ENCODE results near the gene FAM124B. TPM values are rescaled to one million over a fixed set of nuclear protein-coding genes. Genes with fewer than 3 reads are reported as not detected.

The FAM124B gene
- total RNA-seq, 4 donors from 2014 or later, result 0.94 to 5.8 (median 1.0) TPM; not detected in 1

DNA sequence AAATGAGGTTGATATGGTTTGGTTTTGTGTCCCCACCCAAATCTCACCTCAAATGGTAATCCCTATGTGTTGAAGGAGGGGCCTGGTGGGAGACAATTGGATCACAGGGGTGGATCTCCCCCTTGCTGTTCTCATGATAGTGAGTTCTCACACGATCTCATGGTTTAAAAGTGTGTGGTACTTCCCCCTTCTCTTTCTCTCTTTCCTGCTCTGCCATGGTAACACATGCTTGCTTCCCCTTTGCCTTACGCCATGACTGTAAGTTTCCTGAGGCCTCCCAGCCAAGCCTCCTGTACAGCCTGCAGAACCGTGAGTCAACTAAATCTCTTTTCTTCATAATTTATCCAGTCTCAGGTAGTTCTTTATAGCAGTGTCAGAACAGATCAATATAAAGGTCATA, 24.7 kb upstream of the FAM124B start:
- no peaks in the 10 kb centered on the region for H3K27me3 ChIP-seq
- no peaks in the 10 kb centered on the region for H3K9me3 ChIP-seq

GRCh38 chr2:224421065-224421464, 19.2 kb upstream of the FAM124B start:
- DNase-seq, result no peak
- H3K9me3 ChIP-seq, result no peaks in the 10 kb centered on the region
- TF ChIP-seq POLR2A (IDR thresholded peaks at IDR 0.05), result no peak
- no peak overlapping the region for H3K27ac ChIP-seq
- no peaks in the 10 kb centered on the region for H3K27me3 ChIP-seq
- H3K4me3 ChIP-seq, result no peak overlapping the region
- no peaks in the 10 kb centered on the region for H3K36me3 ChIP-seq
- no peaks in the 10 kb centered on the region for H3K4me1 ChIP-seq

More for the DNA sequence above, 24.7 kb upstream of the FAM124B start:
- TF ChIP-seq, protein P1, sequence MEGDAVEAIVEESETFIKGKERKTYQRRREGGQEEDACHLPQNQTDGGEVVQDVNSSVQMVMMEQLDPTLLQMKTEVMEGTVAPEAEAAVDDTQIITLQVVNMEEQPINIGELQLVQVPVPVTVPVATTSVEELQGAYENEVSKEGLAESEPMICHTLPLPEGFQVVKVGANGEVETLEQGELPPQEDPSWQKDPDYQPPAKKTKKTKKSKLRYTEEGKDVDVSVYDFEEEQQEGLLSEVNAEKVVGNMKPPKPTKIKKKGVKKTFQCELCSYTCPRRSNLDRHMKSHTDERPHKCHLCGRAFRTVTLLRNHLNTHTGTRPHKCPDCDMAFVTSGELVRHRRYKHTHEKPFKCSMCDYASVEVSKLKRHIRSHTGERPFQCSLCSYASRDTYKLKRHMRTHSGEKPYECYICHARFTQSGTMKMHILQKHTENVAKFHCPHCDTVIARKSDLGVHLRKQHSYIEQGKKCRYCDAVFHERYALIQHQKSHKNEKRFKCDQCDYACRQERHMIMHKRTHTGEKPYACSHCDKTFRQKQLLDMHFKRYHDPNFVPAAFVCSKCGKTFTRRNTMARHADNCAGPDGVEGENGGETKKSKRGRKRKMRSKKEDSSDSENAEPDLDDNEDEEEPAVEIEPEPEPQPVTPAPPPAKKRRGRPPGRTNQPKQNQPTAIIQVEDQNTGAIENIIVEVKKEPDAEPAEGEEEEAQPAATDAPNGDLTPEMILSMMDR (IDR thresholded peaks at IDR 0.05), result no peak
- no peak for TF ChIP-seq POLR2A (IDR thresholded peaks at IDR 0.05)
- Histone ChIP-seq H3K27ac (no peak overlapping the region), H3K4me3 (no peak overlapping the region), H3K36me3 (no peaks in the 10 kb centered on the region), H3K4me1 (no peaks in the 10 kb centered on the region)
- no peak for DNase-seq

- Histone ChIP-seq H3K9me3 (no peaks in the 10 kb centered on the region), H3K27ac (no peak overlapping the region), H3K4me1 (no peaks in the 10 kb centered on the region), H3K27me3 (no peaks in the 10 kb centered on the region), H3K4me3 (no peak overlapping the region), H3K36me3 (no peaks in the 10 kb centered on the region)
- DNase-seq, result no peak
- TF ChIP-seq, protein P1 (IDR thresholded peaks at IDR 0.05), result no peak
- no peak for TF ChIP-seq POLR2A (IDR thresholded peaks at IDR 0.05)
Measured at GRCh38 chr2:224417947-224418346, 16.0 kb upstream of the FAM124B start.

- TF ChIP-seq, protein P1 (IDR thresholded peaks at IDR 0.05), result no peak
- no peak for TF ChIP-seq POLR2A (IDR thresholded peaks at IDR 0.05)
- Histone ChIP-seq H3K27me3 (no peaks in the 10 kb centered on the region), H3K9me3 (no peaks in the 10 kb centered on the region), H3K4me3 (no peak overlapping the region), H3K36me3 (no peaks in the 10 kb centered on the region), H3K4me1 (no peaks in the 10 kb centered on the region), H3K27ac (no peak overlapping the region)
- DNase-seq, result no peak
Measured at GRCh38 chr2:224417361-224417729, 15.4 kb upstream of the FAM124B start.

- no peak for DNase-seq
- no peaks in the 10 kb centered on the region for H3K9me3 ChIP-seq
- H3K4me1 ChIP-seq, result no peaks in the 10 kb centered on the region
- no peak overlapping the region for H3K4me3 ChIP-seq
- H3K36me3 ChIP-seq, result no peaks in the 10 kb centered on the region
- no peaks in the 10 kb centered on the region for H3K27me3 ChIP-seq
- no peak overlapping the region for H3K27ac ChIP-seq
- TF ChIP-seq POLR2A (IDR thresholded peaks at IDR 0.05), result no peak
- TF ChIP-seq, protein P1 (IDR thresholded peaks at IDR 0.05), result no peak
Measured at GRCh38 chr2:224416656-224417360, 14.9 kb upstream of the FAM124B start.

DNA sequence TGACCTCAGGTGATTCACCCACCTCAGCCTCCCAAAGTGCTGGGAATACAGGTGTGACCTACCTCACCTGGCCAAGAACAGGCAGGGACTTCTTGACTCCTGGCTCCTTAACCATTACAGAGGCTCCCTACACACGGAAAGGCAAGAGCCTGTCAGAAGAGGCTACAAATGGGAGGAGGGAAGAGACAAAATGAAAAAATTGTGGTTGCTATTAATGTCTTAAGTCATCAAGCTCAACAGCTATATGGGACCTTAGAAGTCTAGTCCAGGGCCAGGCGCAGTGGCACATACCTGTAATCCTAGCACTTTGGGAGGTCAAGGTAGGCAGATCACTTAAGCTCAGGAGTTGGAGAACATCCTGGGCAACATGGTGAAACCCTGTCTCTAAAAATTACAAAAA, 11.5 kb upstream of the FAM124B start:
- Histone ChIP-seq H3K4me1 (no peaks in the 10 kb centered on the region), H3K4me3 (no peak overlapping the region), H3K27me3 (no peaks in the 10 kb centered on the region), H3K9me3 (no peaks in the 10 kb centered on the region), H3K27ac (no peak overlapping the region), H3K36me3 (no peaks in the 10 kb centered on the region)
- TF ChIP-seq POLR2A (IDR thresholded peaks at IDR 0.05), result no peak
- TF ChIP-seq, protein P1 (IDR thresholded peaks at IDR 0.05), result no peak
- DNase-seq, result no peak

All from Peyer's patch (tissue), 4 donors.